ENCODE measurements around the gene TGFBR3. TPM values are rescaled to one million over a fixed set of nuclear protein-coding genes. Genes with fewer than 3 reads are reported as not detected.

The TGFBR3 gene
- total RNA-seq, 1 donor: 118 TPM

GRCh38 chr1:91884459-91885212 lies 1.3 kb downstream of the TGFBR3 start:
- TF ChIP-seq, protein P1, sequence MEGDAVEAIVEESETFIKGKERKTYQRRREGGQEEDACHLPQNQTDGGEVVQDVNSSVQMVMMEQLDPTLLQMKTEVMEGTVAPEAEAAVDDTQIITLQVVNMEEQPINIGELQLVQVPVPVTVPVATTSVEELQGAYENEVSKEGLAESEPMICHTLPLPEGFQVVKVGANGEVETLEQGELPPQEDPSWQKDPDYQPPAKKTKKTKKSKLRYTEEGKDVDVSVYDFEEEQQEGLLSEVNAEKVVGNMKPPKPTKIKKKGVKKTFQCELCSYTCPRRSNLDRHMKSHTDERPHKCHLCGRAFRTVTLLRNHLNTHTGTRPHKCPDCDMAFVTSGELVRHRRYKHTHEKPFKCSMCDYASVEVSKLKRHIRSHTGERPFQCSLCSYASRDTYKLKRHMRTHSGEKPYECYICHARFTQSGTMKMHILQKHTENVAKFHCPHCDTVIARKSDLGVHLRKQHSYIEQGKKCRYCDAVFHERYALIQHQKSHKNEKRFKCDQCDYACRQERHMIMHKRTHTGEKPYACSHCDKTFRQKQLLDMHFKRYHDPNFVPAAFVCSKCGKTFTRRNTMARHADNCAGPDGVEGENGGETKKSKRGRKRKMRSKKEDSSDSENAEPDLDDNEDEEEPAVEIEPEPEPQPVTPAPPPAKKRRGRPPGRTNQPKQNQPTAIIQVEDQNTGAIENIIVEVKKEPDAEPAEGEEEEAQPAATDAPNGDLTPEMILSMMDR (IDR thresholded peaks at IDR 0.05; ENCODE audit: insufficient read depth, low read length): no peak
- H3K4me3 ChIP-seq (ENCODE audit: low read depth, low read length): peak overlapping the region; percentile 82
- DNase-seq (ENCODE audit: low read depth): peak; percentile 48

DNA sequence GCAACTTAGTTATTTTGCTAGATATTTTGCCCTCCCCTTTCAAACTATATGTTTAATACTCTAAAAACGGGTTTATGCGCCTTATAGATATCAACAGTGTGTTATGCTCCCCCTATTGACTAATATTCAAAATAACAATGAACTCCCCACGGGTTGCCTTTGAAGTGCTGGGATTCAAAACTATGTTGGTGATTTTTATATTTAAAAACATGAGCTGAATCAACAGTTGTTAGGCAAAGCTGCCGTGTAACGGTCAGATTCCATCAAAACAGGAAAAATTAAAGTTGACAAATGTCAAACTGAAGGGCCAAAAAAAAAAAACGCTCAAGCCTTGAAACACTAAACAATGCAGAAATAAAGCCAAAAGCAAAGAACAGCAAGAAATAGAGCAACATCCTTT lies 2.5 kb downstream of the TGFBR3 start:
- TF ChIP-seq, protein P1 (IDR thresholded peaks at IDR 0.05; ENCODE audit: insufficient read depth, low read length): peak; percentile 53
- peak; percentile 69 for DNase-seq (ENCODE audit: low read depth)
- H3K4me3 ChIP-seq (ENCODE audit: low read depth, low read length): peak overlapping the region; percentile 82

- H3K4me3 ChIP-seq (ENCODE audit: low read depth, low read length): no peak overlapping the region
- DNase-seq (ENCODE audit: low read depth): no peak
- TF ChIP-seq, protein P1 (IDR thresholded peaks at IDR 0.05; ENCODE audit: insufficient read depth, low read length): no peak
Observed at GRCh38 chr1:91881280-91881679, 4.7 kb downstream of the TGFBR3 start.

GRCh38 chr1:91879733-91880132 lies 6.2 kb downstream of the TGFBR3 start:
- DNase-seq (ENCODE audit: low read depth): no peak
- TF ChIP-seq, protein P1 (IDR thresholded peaks at IDR 0.05; ENCODE audit: insufficient read depth, low read length): no peak
- no peak overlapping the region for H3K4me3 ChIP-seq (ENCODE audit: low read depth, low read length)

- TF ChIP-seq, protein P1 (IDR thresholded peaks at IDR 0.05; ENCODE audit: insufficient read depth, low read length): no peak
- peak; percentile 65 for DNase-seq (ENCODE audit: low read depth)
- H3K4me3 ChIP-seq (ENCODE audit: low read depth, low read length): no peak overlapping the region
Observed at GRCh38 chr1:91877574-91878208, 8.3 kb downstream of the TGFBR3 start.

DNA sequence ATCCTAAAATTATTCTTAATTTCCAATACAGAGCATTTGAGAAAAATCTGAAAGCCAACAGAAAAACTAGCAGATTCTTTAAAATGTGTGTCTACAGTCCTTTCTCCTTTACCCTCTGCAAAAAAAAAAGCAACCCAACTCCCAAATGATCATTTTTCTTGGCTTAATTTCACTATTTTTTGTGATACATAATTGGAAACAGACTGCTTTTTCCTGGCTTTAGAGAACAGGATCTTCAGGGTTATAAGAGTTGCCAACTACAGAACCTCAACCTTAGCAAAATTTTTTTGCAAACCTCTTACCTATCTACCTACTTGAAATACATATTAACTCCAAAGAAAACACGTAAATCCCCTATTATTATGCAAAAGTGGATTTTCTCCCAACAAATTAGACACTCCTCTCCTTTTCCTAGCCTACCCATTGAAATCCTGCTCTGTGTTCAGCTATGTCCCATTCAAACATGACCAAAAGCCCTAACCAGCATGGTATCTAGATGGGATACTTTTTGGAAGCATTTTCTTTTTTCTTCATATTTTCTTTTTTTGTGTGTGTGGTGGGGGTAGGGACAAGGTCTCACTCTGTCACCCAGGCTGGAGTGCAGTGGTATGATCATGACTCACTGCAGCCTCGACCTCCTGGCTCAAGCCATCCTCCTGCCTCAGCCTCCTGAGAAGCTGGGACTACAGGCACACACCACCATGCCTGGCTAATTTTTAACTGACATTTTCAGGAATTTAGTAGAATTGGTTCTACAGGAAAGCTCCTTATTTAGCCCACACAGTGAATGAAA lies 9.0 kb downstream of the TGFBR3 start:
- no peak overlapping the region for H3K4me3 ChIP-seq (ENCODE audit: low read depth, low read length)
- peak; percentile 76 for DNase-seq (ENCODE audit: low read depth)
- TF ChIP-seq, protein P1 (IDR thresholded peaks at IDR 0.05; ENCODE audit: insufficient read depth, low read length): no peak
